Stimulated activated CD8-positive, alpha-beta memory T cell treated with anti-CD3 and anti-CD28 coated beads, Interleukin-4, amount 100 ng/mL, for 4 hours (primary cell): ENCODE data around the gene UBA1.

Source experiments
- DNase-seq, 2 donors: peaks; one replicate each; pipeline ENCODE4 v3.0.0-alpha.2; 2020; ENCODE audit warnings: low read depth in 2 of 2, low spot score in 1 of 2

UBA1 gene

GRCh38 chrX:47187106-47187677, 6.4 kb upstream of the UBA1 start:
- DNase-seq, result no peak

- DNase-seq, result no peak
These were observed 3.7 kb upstream of the UBA1 start for GRCh38 chrX:47189906-47190305.

- DNase-seq, result peak; percentile 44 to 71
These were observed 3.0 kb upstream of the UBA1 start for GRCh38 chrX:47190445-47191269.

- DNase-seq, result peak; percentile 23 to 40
These were observed 2.3 kb upstream of the UBA1 start for GRCh38 chrX:47191331-47191730.

- DNase-seq, result no peak
These were observed 1.7 kb upstream of the UBA1 start for GRCh38 chrX:47191806-47192401.

GRCh38 chrX:47194194-47194787, 662 bp downstream of the UBA1 start:
- no peak for DNase-seq

- DNase-seq, result no peak
These were observed 2.5 kb downstream of the UBA1 start for GRCh38 chrX:47196098-47196497.

- no peak for DNase-seq
These were observed 3.9 kb downstream of the UBA1 start for GRCh38 chrX:47197526-47197925.

- no peak for DNase-seq
These were observed 4.5 kb downstream of the UBA1 start for GRCh38 chrX:47198026-47198686.

- DNase-seq, result no peak
These were observed 5.1 kb downstream of the UBA1 start for GRCh38 chrX:47198687-47199080.

- no peak for DNase-seq
These were observed 5.7 kb downstream of the UBA1 start for GRCh38 chrX:47199286-47199685.

- DNase-seq, result no peak
These were observed 6.9 kb downstream of the UBA1 start for GRCh38 chrX:47200385-47201150.

GRCh38 chrX:47201345-47201944, 7.8 kb downstream of the UBA1 start:
- DNase-seq, result no peak

- no peak for DNase-seq
These were observed 8.7 kb downstream of the UBA1 start for GRCh38 chrX:47202316-47202715.

- no peak for DNase-seq
These were observed 9.2 kb downstream of the UBA1 start for GRCh38 chrX:47202877-47203276.

- no peak for DNase-seq
These were observed 11.3 kb downstream of the UBA1 start for GRCh38 chrX:47204970-47205369.

- DNase-seq, result no peak
These were observed 12.7 kb downstream of the UBA1 start for GRCh38 chrX:47206316-47206715.

GRCh38 chrX:47208108-47208507, 14.5 kb downstream of the UBA1 start:
- no peak for DNase-seq

- no peak for DNase-seq
These were observed 16.0 kb downstream of the UBA1 start for GRCh38 chrX:47209508-47210238.
